Posterior cingulate gyrus (tissue), 11 donors: Measurements from ENCODE around the gene DUOXA1.
"Not testable (repeated sequence)": the region's sequence is repeated elsewhere in the genome, so short reads cannot be mapped to it uniquely, and the experiment has no call there.

Experiments
- DNase-seq, 10 donors: peaks; one replicate each; pipeline versions ENCODE4 v3.0.0 to v3.0.0-alpha.2; 2020 to 2021; ENCODE audit warnings: mixed read lengths in 3 of 10
- intact Hi-C: fragments of 100-400 bp; cut with DNase I; formaldehyde crosslinking; loops from one replicate; pipeline ENCODE4 v1.15.1; 2023

DUOXA1 gene

DNA sequence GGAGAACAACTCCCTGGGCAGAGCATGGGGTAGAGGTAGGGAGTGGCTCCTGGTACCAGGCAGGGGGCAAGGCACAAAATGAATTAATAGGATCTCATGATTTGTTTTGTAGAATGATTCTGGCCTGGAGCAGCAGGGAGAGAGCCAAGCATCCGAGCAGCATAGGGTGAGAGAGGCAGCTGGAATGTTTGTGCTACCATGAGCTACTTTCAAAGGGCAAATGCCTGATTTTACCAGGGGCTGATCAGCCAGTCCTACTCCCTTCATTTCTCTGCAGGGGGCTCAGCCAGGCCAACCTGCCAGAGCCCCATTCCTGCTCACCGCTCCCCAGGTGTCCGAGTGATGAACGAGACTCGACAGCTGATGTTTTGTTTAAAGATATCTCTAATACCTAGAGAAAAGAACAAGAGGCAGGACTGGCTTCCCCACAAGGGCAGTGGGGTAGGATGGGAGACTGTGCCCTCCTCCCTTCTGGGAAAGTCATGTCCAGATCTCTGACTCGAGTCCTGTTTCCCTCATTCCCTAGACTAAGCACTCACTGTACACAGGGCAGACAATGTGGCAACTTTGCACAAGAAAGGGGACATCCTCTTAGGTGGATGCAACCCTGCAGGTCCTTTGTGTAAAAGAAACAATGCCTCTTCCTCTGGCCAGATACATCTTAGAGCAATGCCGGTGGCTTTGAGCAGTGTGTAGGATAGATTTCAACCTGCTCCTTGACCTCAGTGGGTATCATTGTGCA, 28.6 kb downstream of the DUOXA1 start:
- peak in 1 of 10 donors; percentile 37 for DNase-seq
- intact Hi-C loops, result no loop called here

DNA sequence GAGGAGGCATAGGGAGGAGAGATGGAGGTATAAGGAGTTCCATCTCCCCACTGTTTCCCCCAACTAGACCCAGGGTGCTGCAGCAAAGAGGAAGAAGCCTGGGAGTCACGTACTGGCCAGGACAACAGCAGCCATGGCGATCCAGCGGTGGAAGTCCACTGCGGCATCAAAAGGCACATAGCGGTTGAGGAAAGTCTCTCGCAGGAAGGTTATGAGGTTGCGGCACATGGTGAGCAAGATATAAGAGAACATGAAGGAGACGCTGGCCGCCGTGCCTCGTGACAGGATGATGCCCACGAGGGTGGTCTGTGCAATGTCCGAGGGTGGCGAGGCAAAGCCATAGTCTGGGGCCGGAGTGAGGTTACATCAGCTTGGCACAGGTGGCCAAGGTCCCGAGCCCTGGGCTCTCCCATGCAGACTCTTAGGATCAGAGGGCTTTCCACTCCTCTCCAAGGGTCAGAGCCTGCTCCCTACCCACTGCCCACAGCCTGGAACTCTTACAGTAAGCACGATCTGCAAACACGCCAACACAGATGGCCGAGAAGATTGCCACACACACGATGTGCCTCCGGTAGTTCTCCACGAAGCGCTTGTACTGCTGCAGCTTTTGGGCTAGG, 30.0 kb downstream of the DUOXA1 start:
- intact Hi-C loops, result no loop called here
- peak in 1 of 10 donors; percentile 77 for DNase-seq

DNA sequence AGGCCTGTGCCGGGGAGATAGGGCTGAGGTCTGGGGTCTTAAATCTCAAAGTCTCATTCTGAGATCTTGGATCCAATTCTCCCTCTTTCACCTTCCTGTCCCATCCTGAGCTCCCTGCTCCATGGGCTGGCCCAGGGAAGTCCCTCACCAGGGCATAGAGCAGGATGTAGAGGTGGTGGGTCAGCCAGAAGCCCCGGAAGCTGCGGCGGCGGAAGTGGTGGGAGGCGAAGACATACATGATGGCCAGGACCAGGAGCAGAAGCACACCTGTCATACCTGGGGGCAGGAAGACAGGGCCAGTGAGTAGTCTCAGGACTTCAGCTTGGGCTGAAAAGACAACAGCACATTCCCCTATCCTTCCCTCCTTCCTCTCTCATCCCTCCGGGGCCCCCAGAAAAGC, 32.2 kb downstream of the DUOXA1 start:
- DNase-seq, result no peak
- intact Hi-C loops, result no loop called here

DNA sequence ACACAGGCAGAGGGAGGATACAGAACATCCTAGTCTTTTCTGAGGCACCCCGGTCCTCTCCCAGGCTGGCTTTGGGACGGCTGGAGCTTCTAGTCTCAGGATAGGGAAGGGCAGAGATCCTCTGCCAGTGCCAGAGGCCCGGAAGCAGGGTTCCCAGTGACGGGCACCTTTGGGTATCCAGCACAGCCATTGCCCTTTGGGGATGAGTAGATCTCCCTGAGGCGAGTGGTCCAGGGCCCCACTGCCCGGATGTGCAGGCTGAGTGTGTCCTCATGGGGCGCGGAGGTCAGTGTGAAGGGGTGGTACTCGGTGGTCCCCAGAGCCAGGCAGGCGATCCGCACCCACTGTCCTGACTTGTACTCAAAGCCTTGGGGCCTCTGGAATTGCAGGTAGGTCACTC, 34.0 kb downstream of the DUOXA1 start:
- intact Hi-C loops, result no loop called here
- DNase-seq, result peak in 1 of 10 donors; percentile 59

DNA sequence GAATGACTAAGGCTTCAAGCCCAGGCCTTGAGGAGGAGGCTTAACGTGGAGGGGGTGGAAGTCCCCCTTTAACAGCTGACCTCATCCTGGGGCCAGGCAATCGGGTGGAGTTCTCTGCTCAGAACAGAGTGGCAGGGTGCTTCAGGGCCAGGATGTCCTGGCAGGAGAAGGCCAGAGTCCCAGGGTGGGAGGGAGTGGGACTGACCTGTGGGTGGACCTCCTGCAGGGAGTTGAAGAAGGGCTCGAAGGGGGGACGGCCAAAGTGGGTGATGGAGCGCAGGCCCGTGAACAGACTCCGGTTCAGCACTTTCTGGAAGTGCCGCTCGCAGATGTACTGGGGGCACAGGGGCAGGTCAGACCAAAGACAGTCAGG, 35.3 kb downstream of the DUOXA1 start:
- peak in 1 of 10 donors; percentile 67 for DNase-seq
- intact Hi-C loops, result no loop called here

DNA sequence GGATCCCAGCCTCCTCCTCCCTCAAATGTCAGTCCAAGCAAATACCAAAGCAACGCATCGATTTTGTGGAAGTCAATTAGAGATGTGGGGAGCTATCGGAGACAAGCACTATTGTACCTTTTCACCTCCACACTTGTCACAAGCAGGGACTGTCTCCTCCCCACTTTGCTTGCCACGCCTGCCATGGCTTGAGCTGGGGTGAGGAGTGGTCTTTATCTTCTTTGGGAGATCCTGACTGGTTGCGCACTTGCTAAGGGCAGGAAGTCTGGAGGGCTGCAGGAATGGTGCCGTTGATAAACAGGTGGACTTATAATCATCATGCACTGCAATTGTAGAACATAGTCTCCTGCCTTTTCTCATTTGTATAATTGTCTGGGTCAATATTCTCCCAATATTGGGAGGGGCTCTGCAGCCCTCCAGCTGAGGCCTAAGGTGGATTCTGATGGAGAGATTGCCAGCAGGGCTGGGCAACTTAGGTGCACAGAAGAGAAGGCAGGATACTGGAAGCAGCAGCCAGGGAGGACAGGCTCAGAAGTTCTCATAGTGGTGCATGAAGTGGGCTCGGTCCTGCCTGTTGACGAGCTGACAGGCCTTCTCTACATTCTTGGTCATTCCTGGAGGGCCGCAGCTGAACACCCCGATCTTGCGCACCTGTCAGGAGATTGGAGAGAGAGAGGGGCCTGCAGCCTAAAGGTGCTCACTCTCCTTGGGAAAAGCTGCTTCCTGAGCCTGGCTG, 35.9 kb downstream of the DUOXA1 start:
- intact Hi-C loops, result no loop called here
- no peak for DNase-seq

DNA sequence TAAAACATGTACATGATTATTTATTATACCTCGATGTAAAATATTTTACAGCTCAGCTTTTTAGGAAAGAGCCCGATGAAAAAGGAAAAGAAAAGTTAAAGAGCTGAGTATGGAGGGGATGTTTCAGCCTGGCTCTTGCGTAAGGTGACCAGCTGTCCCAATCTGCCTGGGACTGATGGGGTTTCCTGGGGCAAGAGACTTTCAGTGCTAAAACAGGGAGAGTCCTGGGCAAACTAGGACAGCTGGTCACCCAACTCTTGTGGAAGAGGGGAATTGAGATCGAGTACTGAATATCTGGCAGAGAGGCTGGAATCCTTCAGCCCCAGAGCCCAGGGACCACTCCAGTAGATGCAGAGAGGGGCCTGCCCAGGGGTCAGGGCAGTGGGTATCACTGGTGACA, 36.7 kb downstream of the DUOXA1 start:
- intact Hi-C loops, result no loop called here
- no peak for DNase-seq

DNA sequence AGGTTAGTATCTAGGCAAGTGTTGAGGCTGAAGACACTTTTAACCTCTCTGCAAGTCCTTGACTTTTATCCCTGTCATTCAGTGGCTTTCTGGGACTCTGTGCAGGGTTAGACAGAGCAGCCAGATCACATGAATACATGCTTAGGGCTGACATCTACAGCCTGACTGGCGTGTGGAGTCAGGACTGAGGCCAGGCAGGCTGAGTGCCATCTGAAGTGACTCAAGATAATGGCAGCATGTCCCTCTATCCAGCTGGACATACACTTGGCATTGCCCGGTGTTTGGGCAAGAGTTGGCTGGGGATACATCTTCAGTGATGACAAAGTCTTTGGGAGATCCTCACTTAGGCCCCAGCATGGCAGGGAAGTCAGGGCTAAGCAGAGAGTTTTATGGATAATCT, 38.1 kb downstream of the DUOXA1 start:
- intact Hi-C loops, result no loop called here
- DNase-seq, result no peak

DNA sequence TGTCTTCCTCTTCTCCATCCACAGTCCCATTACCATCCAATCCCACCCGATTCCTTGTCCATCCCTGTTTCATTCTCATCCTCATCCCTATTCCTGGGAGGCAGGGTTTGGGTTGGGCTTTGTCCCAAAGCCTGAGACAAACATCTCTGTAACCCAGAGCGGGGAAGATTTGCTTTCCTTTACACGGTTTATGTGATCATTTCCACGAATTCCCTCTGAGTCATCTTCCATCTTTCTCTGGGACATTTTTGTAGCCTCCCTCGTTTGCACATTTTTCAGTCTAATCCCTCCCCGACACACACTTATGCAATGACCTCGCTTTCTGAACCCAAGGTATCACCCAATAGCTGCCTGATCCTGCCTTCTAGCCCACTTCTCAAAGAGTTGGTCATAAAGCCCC, 38.5 kb downstream of the DUOXA1 start:
- DNase-seq, result no peak
- intact Hi-C loops, result no loop called here

DNA sequence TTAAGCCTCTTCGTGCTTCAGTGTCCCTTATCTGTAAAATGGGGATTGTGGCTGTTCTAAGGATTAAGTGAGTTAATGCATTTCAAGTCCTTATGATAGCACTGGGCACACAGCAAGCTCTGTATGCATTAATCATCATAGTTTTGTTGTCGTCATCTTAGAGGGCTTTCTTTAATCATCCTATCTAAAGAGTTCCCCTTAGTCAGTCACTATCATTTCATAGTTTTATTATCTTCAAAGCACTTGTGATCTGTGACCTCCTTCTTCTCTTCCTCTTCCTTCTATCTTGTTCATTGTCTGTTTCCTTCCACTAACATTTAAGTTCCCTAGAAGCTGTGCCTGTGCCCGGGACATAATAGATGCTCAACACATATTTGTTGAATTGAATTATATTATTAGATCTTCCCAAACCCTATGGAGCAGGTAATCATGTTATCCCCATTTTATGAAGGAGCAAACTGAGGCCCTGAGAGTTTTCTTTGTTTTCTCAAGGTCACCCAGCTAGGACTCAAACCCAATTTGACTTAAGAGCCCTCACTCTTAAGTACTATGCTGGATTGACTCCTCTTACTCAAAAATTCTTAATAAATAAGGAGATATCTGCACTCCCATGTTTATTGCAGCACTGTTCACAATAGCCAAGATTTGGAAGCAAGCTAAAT, 39.8 kb downstream of the DUOXA1 start:
- intact Hi-C loops, result no loop called here
- no peak for DNase-seq

DNA sequence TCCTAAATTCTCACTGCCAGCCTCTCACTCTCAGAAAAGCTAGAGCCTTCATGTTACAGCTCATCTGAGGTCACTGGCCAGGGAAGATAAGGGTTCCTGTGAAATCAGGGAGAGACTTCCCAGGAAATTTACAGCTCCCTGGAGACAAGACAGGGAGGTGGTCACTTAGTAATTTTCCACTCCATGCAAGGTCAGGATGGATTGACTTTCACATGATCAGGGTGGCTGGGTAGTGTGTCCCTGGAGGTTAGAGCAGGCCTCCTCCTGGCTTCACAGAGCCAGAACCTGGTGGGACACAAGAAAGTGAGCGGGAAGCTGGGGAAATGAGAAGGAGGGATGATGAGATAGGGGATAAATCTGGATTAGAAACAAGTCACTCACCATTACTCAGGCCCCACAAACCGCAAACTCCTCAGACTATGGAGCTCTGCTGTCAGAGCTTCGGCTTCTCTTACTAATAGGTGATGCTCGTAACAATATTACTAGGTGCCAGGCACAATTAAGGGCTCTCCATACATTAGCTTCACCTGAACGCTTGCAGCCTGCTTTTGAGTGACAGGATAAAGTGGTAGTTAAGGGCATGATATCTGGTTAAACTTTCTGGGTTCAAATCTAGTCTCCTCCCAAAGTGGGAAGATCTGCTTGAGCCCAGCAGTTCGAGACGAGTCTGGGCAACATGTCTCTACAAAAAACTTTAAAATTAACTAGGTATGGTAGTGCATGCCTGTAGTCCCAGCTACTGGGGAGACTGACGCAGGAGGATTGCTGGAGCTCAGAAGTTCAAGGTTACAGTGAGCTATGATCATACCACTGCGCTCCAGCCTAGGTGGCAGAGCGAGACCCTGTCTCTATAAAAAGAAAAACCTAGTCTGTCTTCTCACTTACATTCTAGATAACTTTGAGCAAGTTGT, 40.6 kb downstream of the DUOXA1 start:
- DNase-seq, result no peak
- intact Hi-C loops, result no loop called here

DNA sequence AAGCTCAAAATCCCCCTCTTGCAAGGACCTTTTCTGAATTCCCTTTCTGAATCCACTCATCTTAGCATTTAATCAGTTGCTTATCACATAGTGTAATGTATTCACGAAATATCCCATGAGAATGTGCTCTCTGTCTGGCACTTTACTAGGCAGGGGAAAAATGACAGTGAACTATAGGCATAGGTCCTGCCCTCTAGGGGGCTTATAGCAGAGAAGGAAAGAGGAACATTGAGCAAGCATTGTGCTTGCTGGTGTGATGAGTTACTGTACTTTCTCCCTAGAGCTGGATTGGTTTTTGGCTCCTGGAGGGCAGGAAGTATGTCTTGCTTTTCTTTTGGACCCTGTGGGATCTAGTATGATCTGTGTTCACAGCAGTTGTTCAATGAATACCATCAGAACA, 42.2 kb downstream of the DUOXA1 start:
- intact Hi-C loops, result no loop called here
- no peak for DNase-seq

DNA sequence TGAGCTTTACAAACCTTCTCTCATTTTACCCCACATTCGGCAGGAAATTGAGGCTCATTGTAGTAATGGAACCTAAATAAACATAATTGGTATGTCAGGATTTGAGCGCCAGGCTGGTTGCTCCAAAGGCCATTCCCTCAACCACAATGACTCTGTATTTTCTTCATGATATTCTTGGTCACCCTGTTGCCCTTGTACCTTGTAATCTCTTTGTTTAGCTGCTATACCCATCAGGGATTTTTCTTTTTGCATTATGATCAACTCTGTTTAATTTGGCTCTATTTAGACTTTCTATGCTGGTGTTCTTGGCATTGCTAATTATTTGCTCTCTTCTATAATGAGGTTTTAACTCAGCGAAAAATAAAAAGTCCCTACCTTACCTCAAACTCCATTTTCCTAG, 45.5 kb downstream of the DUOXA1 start:
- DNase-seq, result no peak

DNA sequence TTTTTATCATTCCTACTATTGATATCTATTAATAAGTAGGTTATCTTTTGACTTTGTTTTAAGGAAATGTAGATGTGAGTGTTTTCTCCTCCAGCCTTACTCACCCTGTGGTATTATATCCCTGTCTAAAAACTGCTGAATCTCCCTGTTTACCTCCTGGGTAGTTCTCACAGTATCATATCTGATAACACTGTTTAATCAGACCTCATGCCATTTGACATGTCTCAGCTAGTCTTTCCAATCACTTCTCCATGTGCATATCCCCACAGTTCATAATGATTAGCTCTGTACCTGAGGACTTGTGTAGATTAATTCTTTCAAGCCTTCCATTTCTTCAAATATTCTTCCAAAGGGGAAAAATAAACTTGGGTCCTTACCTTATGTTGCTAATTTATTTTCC, 46.5 kb downstream of the DUOXA1 start:
- intact Hi-C loops, result no loop called here
- DNase-seq, result no peak

More for the DNA sequence above, 45.5 kb downstream of the DUOXA1 start:
- intact Hi-C loops, result no loop called here

DNA sequence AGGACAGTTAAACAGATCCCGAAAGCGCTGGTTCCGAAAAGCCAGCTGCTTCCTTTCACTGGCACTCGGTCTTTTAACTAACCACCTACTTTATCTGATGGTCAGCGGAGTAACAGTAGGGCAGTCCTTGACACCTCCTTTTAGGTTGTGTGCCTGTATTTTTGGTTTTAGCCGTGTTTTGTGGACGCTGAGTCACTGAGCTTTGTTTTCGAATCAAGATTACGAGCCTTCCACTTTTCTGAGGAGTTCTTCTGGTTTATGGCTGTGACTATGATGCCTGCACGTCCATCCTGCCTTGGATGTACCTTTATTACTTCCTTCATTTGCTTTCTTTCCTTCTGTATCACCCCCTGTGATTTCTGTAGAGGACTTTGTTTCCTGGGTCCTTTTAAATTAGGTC, 47.3 kb downstream of the DUOXA1 start:
- DNase-seq, intact Hi-C loops: not testable (repeated sequence)

DNA sequence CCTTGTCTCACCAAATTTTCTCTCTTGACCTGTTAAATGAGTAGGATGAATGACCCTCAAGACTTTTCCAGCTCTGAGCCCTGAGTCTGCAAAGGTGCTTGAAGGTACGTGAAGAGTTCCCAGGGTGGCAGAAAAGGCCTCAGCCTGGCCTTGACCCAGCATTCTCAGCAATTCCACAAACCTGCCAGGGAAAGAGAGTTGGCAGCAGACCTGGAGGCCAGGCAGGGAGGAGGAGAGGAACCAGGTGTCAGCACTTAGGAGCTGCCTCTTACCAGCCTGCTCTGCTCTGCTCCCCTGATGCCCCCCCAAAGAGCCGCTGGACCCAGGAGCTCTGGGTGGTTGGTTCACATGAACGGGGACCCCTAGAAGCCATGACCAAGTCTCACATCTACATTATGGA, 49.1 kb downstream of the DUOXA1 start:
- DNase-seq, intact Hi-C loops: not testable (repeated sequence)

DNA sequence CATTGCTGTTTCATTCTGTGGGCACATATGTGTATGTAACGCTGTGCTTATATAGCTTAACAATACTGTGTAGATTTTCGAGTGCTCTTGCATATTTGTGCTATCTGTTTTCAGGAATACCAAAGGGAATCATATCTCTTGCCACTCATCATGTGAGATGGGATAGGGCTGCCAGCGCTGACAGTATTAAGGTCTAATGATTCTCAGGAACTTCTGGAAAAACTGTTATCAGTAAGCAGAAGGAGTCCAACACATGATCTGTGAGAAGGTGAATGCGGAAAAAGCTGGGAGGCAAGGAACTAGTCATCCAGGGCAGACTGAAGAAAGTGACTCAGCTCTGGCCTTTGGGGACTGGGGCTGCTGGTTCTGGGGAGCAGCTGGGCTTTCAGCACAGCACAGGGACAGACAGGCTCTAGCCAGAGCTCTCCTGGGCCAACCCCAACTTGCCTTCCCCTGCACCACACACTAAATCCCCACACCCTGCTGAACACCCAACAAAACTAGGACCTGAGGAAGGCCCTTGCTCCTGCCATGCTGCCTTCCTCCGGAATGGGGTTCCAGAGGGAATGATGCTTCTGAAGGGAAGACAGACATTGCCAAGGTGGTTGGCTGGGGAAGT, 49.9 kb downstream of the DUOXA1 start:
- DNase-seq, intact Hi-C loops: not testable (repeated sequence)

DNA sequence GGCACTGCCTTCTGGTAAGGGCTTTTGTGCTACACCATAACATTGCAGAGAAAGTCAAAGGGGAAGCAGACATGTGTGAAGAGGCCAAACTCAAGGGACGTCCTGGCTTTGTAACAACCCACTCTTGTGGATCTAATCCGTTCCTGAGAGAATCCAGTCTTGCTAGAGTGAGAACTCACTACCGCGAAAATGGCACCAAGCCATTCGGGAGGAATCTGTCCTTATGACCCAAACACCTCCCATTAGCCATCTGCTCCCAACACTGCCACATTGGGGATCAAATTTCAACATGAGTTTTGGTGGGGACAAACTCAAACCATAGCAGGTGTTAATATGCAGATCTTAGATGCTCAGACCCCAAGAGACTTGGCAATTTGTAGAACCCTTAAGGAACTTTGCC, 50.5 kb downstream of the DUOXA1 start:
- DNase-seq, intact Hi-C loops: not testable (repeated sequence)

DNA sequence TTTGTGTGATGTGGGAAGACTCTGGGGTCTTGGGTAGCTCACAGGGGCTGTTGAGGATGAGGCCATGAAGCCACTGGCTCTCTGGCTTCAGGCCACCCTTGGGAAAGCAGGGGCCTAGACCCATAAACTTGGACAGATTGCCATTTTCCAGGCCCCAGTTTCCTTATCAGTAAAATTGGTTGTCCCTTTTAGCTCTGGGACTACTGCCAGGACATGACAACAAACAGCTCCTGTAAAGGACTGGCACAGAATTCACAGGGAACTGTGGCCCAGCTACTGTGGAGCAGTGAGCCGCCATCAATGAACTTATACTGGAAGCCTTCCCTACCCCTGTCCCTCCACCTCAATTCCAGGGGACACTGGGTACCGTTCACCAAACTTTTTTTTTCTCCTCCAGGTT, 52.3 kb downstream of the DUOXA1 start:
- DNase-seq, intact Hi-C loops: not testable (repeated sequence)
